B cell (primary cell): Measurements from ENCODE around the gene ANKRD30B. TPM values are rescaled to one million over a fixed set of nuclear protein-coding genes. Genes with fewer than 3 reads are reported as not detected.
"Not testable (repeated sequence)": the region's sequence is repeated elsewhere in the genome, so short reads cannot be mapped to it uniquely, and the experiment has no call there.

Source experiments
- ATAC-seq: fragments of 200-7000 bp; cut with Tn5 transposase; one replicate; pipeline ENCODE4 v1.10.0; 2021; ENCODE audit warnings: low read depth, mild to moderate bottlenecking, moderate number of reproducible peaks, moderate library complexity
- CTCF ChIA-PET: fragments of 350-600 bp; sonication (Branson Sonifier 250); formaldehyde crosslinking; loops from one replicate; lab custom pipeline; 2021; ENCODE audit warnings: antibody characterized with exemption, inconsistent platforms; lab: Charles Lee
- POLR2A ChIA-PET: fragments of 350-600 bp; sonication (Branson Sonifier 250); formaldehyde crosslinking; loops from one replicate; lab custom pipeline; 2021; ENCODE audit warnings: antibody characterized with exemption; lab: Charles Lee
- DNase-seq: peaks from one replicate; pipeline ENCODE4 v3.0.0; 2013
- H2AFZ ChIP-seq: 2 replicates; pipeline ENCODE4 v1.6.1; 2012; ENCODE audit warnings: mild to moderate bottlenecking, low read depth, low read length; ENCODE audit not compliant: insufficient read depth, poor library complexity, severe bottlenecking
- H3K27ac ChIP-seq, 2 donors: 1 replicate in 1 of 2; 2 replicates in 1 of 2; pipeline ENCODE4 v1.5.1; 2012 to 2013; ENCODE audit warnings: low read length in 2 of 2, mild to moderate bottlenecking in 2 of 2, moderate library complexity in 1 of 2
- H3K27me3 ChIP-seq, 4 experiments: fragments of 200-600 bp in 1 of 4; sonication (generic) in 1 of 4; replicated peaks in 1 of 4; 1 replicate in 2 of 4; 2 replicates in 2 of 4; pipeline versions ENCODE4 v1.6.1 to v1.7.0; 2013 to 2016; ENCODE audit warnings: low read length in 3 of 4, mild to moderate bottlenecking in 2 of 4, mixed read lengths in 1 of 4, moderate library complexity in 1 of 4; ENCODE audit not compliant: insufficient read depth in 4 of 4, control insufficient read depth in 3 of 4; ENCODE audit errors: control extremely low read depth in 1 of 4
- H3K36me3 ChIP-seq, 2 experiments: replicated peaks in 1 of 2; 1 replicate in 1 of 2; 2 replicates in 1 of 2; pipeline versions ENCODE4 v1.6.1 to v1.7.1; 2013; ENCODE audit warnings: low read length in 1 of 2; ENCODE audit not compliant: insufficient read depth in 2 of 2, control insufficient read depth in 1 of 2; ENCODE audit errors: control extremely low read depth in 1 of 2, extremely low read depth in 1 of 2
- H3K4me1 ChIP-seq, 2 donors: fragments of 200-600 bp in 1 of 2; sonication (generic) in 1 of 2; 1 replicate in 1 of 2; 2 replicates in 1 of 2; pipeline versions ENCODE4 v1.5.1 to v1.6.1; 2013 to 2017; ENCODE audit warnings: low read length in 2 of 2; ENCODE audit not compliant: control insufficient read depth in 2 of 2, insufficient read depth in 2 of 2
- H3K4me2 ChIP-seq: replicated peaks from 2 replicates; pipeline ENCODE3; 2012; ENCODE audit warnings: mild to moderate bottlenecking, low read depth, low read length; ENCODE audit not compliant: poor library complexity, severe bottlenecking
- H3K4me3 ChIP-seq, 5 experiments: fragments of 200-600 bp in 1 of 5; sonication (generic) in 1 of 5; 1 replicate in 3 of 5; 2 replicates in 2 of 5; pipeline versions ENCODE4 v1.5.1 to v1.7.0; 2011 to 2016; ENCODE audit warnings: low read length in 4 of 5, mild to moderate bottlenecking in 4 of 5, low read depth in 2 of 5, control low read depth in 1 of 5, moderate library complexity in 1 of 5; ENCODE audit not compliant: insufficient read depth in 1 of 5; ENCODE audit errors: control extremely low read depth in 1 of 5, extremely low read depth in 1 of 5
- H3K79me2 ChIP-seq: fragments of 200-600 bp; sonication (generic); one replicate; pipeline ENCODE4 v1.6.0; 2016; ENCODE audit warnings: low read length; ENCODE audit not compliant: control insufficient read depth, insufficient read depth
- H3K9ac ChIP-seq: fragments of 200-600 bp; sonication (generic); 2 replicates; pipeline ENCODE4 v1.6.1; 2017; ENCODE audit warnings: mild to moderate bottlenecking, low read length, moderate library complexity
- H3K9me3 ChIP-seq, 3 donors: one replicate each; pipeline versions ENCODE4 v1.6.1 to v1.7.1; 2013; ENCODE audit warnings: low read length in 2 of 3; ENCODE audit not compliant: control insufficient read depth in 2 of 3, insufficient read depth in 1 of 3; ENCODE audit errors: control extremely low read depth in 1 of 3
- H4K20me1 ChIP-seq: 2 replicates; pipeline ENCODE4 v1.6.0; 2012; ENCODE audit warnings: mild to moderate bottlenecking, low read length; ENCODE audit not compliant: insufficient read depth, control insufficient read depth, poor library complexity, severe bottlenecking
- H3K27ac Mint-ChIP-seq: one replicate; pipeline ENCODE4 v1.8.0; 2021; ENCODE audit warnings: mixed read lengths
- H3K27me3 Mint-ChIP-seq: one replicate; pipeline ENCODE4 v1.8.0; 2021; ENCODE audit warnings: mixed read lengths
- H3K4me1 Mint-ChIP-seq: one replicate; pipeline ENCODE4 v1.8.0; 2021; ENCODE audit warnings: mixed read lengths
- H3K4me3 Mint-ChIP-seq: one replicate; pipeline ENCODE4 v1.8.0; 2021; ENCODE audit warnings: mixed read lengths
- H3K9me3 Mint-ChIP-seq: one replicate; pipeline ENCODE4 v1.8.0; 2022; ENCODE audit warnings: mixed read lengths; ENCODE audit not compliant: insufficient read depth
- CTCF ChIP-seq: fragments of 200-600 bp; IDR thresholded peaks from one replicate; pipeline ENCODE4 v1.8.0; 2022; ENCODE audit warnings: antibody characterized with exemption, mild to moderate bottlenecking
- EZH2 ChIP-seq: IDR thresholded peaks from 2 replicates; pipeline ENCODE4 v1.6.1; 2012; ENCODE audit warnings: borderline replicate concordance, low read depth, mild to moderate bottlenecking, moderate library complexity, low read length; ENCODE audit not compliant: insufficient read depth, poor library complexity, severe bottlenecking
- WGBS: methylation state at CpG from one replicate; pipeline ENCODE4 v1.1.5; 2013; ENCODE audit warnings: missing lambda C conversion rate; ENCODE audit not compliant: insufficient coverage; 5-methylcytosine and 5-hydroxymethylcytosine counted together
- intact Hi-C: fragments of 100-400 bp; cut with micrococcal nuclease; formaldehyde crosslinking; loops from one replicate; pipeline ENCODE4 v1.10.0; 2022
- polyA plus RNA-seq: library from polyadenylated mRNA; depleted of rRNA; stranded (reverse); fragments of >200 nt; gene quantifications from 2 replicates; pipeline ENCODE4 v1.2.3, GENCODE V29; 2012
- small RNA-seq: library from RNA; depleted of rRNA; stranded (forward); fragments of <200 nt; gene quantifications from one replicate; pipeline ENCODE3, GENCODE V24; 2012; ENCODE audit warnings: low replicate concordance, low read depth; ENCODE audit not compliant: insufficient read length
- total RNA-seq, 2 donors: library from RNA; stranded (reverse); fragments of 120-200 nt in 1 of 2; gene quantifications; 1 replicate in 1 of 2; 2 replicates in 1 of 2; pipeline versions ENCODE4 v1.2.3 to v1.2.4, GENCODE V29; 2013 to 2022

Gene ANKRD30B
- total and polyA plus RNA-seq, 2 donors (not counting 1 experiment from before 2014, with no cell fraction given), result 0.01 TPM; not detected in 1

- H3K4me3 Mint-ChIP-seq, H3K4me1 ChIP-seq, H3K4me3 ChIP-seq, intact Hi-C loops, H3K9me3 ChIP-seq, POLR2A ChIA-PET, H3K27me3 Mint-ChIP-seq, H3K9ac ChIP-seq, H3K9me3 Mint-ChIP-seq, H4K20me1 ChIP-seq, H3K27me3 ChIP-seq, H3K4me2 ChIP-seq, H2AFZ ChIP-seq, ATAC-seq, CTCF ChIA-PET, H3K36me3 ChIP-seq, DNase-seq, H3K27ac Mint-ChIP-seq, H3K27ac ChIP-seq, H3K4me1 Mint-ChIP-seq, H3K79me2 ChIP-seq: not testable (repeated sequence)
- WGBS, result no CpG with 5 or more reads among the region's 14 CpGs
These were observed 130.9 kb downstream of the ANKRD30B start for GRCh38 chr18:14878826-14879225.

- no peaks in the 10 kb centered on the region for H4K20me1 ChIP-seq
- H3K27me3 ChIP-seq, result no peaks in the 10 kb centered on the region
- Mint-ChIP-seq H3K27me3 (no peaks in the 10 kb centered on the region), H3K4me1 (no peaks in the 10 kb centered on the region), H3K27ac (no peak overlapping the region), H3K9me3 (no peaks in the 10 kb centered on the region), H3K4me3 (no peak overlapping the region)
- ATAC-seq (no peak), DNase-seq (no peak)
- no peak overlapping the region for H2AFZ ChIP-seq
- H3K36me3 ChIP-seq, result no peaks in the 10 kb centered on the region
- no peak overlapping the region for H3K4me2 ChIP-seq
- ChIA-PET CTCF (no interaction called here), POLR2A (no interaction called here)
- H3K79me2 ChIP-seq, result no peaks in the 10 kb centered on the region
- H3K9me3 ChIP-seq, result peaks cover 0 to 3% (median 0%) of the 10 kb centered on the region in 3 donors
- H3K9ac ChIP-seq, result no peak overlapping the region
- no CpG with 5 or more reads among the region's 1 CpG for WGBS
- no peaks in the 10 kb centered on the region for H3K4me1 ChIP-seq
- H3K4me3 ChIP-seq, result no peak overlapping the region
- TF ChIP-seq CTCF (no peak), EZH2 (no peak)
- intact Hi-C loops, result no loop called here
- no peak overlapping the region for H3K27ac ChIP-seq
These were observed 152.5 kb downstream of the ANKRD30B start for GRCh38 chr18:14900435-14900834.

Small RNA genes lying within 50 kb of the gene (small RNA-seq; reads per million reads assigned to genes)
- gene MIR3156-2 (not detected), gene RNU6-1210P (not detected)

Other genes starting within 250 kb of the ANKRD30B start
- gene POTEC, start 204.6 kb upstream of the ANKRD30B start, total RNA-seq, result not detected in 2 replicates
- not detected in 2 replicates for gene POTEC, start 204.6 kb upstream of the ANKRD30B start, polyA plus RNA-seq